GM21447 (cell line): ENCODE measurements around the gene ALDH1A2.
"Not testable (repeated sequence)": the region's sequence is repeated elsewhere in the genome, so short reads cannot be mapped to it uniquely, and the experiment has no call there.

Experiments used
- ATAC-seq: cut with Tn5 transposase; IDR thresholded peaks from one replicate; pipeline ENCODE4 v1.9.1; 2021; ENCODE audit not compliant: unreplicated experiment

Gene ALDH1A2

DNA sequence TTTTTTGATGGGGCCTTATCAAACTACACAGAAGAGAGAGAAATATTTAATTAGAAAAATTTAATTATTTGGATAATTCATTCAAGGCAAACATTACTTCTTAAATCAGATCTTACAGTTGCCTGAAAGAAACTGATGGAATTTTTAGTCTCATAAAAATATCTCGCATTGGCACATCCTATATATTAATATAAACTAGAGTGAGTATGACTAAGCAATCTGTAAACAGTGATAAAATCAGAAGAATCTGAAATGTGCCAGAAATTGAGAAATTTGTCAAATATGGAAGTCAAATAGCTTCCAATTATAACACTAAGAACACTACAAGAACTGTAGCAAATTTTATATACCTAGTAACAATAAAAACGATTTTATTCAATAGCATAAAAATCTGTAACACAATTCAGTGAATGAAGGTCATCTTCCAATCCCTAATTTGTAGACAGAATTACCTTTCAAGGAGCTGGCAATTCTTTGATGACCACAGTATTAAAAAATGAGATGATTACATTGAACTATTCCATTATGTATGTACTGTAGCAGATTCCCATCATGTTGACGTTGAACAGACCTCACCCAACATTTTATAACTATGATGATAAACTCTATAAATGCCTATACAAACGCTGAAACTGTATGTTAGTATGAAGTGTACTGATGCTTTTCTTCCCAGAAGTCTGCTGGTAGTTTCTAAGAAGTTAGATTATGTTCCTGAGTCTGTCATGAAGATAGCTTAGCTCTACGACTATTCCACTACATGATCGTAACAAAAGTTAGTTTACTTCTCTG is 63.0 kb downstream of the ALDH1A2 start:
- no peak for ATAC-seq

DNA sequence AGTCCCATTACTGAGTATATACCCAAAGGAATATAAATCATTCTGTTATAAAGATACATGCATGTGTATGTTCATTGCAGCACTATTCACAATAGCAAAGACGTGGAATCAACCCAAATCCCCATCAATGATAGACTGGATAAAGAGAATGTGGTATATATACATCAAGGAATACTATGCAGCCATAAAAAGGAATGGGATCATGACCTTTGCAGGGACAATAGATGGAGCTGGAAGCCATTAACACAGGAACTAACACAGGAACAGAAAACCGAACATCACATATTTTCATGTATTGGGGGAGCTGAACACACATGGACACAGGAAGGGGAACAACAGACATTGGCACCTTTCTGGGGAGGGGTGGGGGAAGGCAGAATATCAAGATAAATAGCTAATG is 65.8 kb downstream of the ALDH1A2 start:
- not testable (repeated sequence) for ATAC-seq

DNA sequence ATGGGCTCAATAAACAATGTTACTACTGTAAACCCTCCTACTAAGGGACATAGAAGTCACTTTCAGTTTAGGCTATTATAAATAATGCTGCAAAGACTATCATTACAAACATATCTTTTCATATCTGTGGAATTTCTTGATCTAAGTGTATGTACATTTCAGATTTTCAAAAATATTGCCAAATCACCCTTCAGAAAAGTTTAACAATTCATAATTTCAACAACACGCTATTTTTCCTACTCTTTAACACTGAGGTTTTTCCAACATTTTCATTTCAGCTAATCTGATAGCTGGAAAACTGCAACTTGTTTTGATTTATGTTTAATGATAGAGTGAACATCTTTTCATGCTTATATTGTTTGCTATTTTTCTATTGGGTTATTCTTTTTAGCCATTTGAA is 69.0 kb downstream of the ALDH1A2 start:
- ATAC-seq, result no peak

DNA sequence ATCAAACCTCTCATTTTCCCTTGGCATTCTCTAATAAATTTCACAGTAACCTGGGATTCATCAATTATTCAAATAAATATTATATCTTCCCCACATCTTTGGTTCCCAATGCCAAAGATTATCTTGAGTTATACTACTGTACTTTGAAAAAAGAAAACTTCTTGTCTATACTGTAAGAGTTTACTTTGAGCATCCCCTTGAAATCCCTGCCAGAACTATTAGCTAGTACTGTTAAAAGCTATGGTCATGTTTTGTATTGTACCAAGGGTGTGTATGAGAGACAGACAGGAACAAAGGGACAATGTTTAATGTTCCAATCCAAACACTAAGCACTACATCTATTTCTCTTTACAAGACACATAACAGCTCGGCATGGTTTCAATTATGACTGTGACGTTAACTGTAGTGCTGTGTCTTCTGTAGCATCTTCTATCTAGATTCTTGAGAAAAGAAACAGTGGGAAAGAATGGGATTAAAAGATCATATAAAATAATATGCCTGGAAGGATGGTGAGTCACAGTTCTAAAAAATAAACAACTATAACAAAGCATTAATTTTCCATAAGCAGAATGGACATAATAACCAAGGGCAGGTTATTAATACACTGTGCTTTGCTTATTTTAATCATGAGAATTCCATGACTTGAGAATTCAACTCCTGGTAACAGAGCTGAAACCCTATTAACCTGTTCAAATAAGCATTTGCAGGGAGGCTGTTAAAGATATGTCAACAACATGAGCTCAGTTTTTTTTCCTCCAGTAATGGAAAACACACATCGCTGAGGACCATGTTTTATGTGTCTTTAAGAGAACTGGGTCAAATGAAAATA is 71.1 kb downstream of the ALDH1A2 start:
- no peak for ATAC-seq

DNA sequence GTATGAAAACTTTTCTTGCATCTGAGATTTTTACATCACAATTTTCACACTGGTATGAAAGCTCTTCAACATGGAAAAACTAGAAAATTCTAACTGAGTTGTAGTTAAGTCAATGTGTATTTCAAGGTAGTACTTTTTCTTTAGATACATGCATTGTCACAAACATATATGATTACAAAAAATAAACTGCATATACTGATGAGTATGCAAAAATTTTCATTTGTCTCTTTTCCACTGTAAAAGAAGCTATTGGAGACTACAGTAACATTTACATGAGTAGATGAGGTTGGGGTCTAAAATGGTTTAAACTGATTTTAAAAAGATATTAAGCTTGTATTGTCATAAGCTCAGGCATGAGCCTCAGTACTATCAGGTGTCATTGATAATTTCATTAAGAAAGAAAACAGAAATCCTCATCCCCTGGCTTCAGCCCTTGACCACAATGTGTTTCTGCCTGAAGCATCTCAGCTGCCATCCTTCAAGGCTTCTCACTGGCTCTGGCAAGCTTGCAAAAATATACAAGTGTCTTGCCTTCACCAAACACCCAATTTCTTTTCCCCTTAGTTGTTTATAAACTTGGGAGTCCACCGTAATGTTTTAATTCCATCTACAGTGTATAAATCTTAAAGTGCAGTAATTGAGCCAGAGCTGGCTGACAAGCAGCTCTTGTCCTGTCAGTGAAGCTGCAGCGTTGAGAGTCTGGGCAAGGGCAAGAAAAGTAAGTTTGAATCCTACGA is 71.9 kb downstream of the ALDH1A2 start:
- ATAC-seq, result no peak

DNA sequence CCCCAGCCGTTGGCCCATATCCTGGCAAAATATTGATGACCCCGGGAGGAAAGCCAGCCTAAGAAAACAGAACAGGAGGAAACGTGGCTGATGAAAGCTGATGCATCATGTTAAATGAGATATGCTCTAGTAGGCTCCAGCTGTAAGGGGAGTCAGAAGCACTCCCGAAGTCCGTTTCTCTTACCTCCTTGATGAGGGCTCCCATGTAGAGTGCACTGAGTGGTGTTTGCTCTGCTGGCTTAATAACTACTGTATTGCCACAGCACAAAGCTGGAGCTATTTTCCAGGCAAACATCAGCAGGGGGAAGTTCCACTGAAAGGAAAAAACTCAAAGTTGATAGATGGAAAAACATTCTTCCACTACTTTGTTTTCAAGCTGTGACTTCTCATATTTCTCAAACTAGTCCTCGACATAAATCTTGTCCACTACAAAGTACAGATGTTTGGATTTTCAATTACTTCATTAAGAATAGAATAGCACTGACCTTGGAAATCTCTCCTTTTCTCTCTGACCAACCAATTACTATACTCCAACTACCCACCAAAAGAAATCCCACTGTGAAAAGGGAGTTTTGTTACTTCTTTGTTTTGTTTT is 72.7 kb downstream of the ALDH1A2 start:
- no peak for ATAC-seq

DNA sequence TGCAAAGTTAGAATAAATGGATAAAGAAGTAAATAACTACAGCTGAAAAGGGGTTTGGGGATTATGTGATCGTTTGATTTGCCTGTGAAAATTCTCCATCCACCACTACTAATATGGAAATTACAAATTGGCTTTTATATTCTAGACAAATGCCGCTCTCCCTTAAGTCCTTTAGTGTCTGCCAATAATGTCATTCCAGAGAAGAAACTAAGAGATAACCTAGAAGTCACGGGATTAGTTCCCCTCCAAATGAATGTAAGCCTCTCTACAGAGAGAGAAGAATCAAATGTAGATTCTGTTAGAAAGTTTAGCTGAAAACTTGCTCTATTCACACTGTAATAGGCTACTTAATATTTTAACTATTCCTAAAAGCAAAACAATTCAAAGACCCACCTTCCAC is 92.0 kb downstream of the ALDH1A2 start:
- ATAC-seq, result no peak

DNA sequence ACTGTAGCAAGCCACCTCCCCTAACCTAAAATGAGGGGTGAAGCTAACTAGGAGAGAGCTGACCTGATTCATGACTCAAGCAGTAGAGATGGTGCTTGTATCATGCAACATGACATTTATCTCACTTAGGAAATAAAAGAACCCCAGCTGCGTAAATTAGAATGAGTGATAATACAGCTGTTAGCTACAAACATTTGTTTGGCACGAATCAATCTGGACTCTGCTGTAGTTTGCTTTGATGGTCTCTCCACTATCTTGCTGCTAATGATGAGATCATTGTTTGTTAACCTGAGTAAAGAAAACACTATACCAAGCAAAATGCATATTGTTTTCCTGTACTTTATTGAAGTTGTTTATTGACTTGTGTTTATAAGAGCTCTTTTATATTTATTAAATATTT is 92.6 kb downstream of the ALDH1A2 start:
- ATAC-seq, result no peak

DNA sequence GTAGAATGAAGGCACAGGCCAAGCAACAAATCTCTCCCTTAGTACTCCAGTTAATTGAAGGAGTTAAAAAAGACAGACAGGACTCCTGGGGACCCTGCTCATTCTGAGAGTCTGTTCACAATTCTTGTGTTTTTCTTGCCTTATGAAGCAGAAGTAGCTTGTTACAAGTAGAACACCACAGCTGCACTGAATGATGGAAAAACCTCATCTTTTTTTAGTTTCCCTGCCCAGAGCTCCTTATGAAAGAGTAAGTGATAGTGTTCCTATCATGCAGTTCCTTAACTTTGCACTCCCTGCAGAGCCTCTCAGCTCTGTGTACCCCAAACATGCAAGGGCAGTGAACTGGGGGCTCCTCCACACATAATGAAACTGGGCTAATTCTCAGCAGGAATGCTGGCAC is 95.5 kb downstream of the ALDH1A2 start:
- ATAC-seq, result no peak

DNA sequence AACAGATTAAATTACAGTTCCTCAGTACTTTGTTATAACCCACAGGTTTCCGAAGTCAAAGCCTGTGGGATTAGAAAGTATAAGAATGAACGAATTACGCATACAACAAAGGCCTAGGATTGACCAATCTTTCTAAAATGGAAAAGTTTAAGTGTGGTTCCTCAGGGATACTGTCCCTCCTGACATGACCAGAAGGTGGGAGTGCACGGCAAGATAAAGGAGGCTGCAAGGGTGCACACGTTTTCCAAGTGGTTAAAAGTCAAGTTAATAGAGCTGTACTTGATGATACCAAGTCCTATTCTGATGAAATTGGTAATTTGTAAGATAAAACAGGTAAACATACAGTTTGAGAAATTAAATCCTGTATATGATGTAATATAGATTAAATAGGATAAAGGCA is 96.2 kb downstream of the ALDH1A2 start:
- no peak for ATAC-seq

DNA sequence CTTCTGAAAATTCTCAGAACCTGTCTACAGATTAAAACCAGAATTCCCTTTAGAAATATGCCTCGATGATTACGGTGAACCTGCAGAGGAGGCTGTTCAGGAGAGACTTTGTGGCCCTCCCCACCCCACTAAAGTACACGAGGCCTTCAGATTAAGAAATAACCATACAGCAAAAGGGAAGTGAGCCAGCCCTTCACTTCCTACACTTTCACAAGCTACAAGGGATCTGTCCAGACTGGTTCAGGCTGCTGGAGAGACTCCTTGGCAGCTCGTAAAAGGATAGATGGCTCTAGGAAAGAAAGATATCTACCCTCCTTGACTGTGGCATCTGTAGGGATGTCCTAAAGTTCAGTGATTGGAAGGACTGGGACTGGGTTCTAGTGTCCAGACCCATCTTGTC is 102.6 kb downstream of the ALDH1A2 start:
- no peak for ATAC-seq

DNA sequence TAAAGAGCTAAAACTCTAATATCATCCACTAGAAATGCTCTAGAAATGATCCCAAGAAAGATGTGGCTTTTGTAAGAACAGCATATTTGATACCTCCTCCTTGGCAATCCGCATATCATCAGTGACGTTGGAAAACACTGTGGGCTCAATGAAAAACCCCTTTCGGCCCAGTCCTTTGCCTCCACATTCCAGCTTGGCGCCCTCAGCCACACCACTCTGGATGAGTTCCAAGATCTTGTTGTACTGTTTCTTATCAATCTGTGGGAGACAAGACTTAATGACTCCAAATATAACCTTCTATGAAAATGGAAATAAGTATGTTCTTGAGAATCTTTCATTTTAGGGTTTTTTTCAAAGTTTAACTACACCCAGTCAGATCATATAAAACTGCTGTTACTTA is 103.6 kb downstream of the ALDH1A2 start:
- ATAC-seq, result no peak

DNA sequence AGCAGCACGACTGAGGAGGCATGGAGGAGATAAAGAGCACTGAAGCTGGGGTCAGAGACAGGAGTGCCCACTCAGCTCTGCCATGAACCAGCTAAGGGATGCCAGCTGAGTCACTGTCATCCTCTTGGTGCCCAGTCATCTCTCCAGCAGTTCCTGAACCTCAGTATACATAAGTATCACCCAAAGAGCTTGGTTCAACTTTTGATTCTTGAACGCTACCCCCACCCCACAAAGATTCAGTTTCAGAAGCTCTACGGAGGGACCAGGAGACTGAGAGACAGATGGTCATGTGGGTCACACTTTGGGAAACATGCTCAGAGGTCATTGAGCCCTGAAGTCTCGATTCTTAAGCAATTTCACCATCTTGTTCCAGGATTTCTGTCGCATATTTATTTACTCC is 108.4 kb downstream of the ALDH1A2 start:
- ATAC-seq, result no peak

DNA sequence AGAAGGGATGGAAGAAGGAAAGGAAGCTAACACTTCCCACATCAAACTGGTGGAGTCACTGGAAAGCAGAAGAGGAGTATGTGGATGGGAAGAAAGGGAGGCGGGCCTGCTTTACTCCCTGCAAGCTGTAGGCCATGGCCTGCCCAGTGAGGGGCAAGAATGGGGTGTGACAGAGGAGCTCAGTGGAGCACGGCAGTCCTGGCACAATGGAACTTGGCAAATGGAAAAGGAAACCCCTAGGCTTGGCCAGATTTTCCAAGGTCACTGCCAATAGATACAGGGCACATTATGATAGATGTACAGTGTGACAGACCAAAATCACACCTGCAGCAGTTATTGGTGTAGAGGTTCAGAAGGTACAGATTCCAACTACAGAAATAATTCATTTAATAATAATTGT is 111.6 kb downstream of the ALDH1A2 start:
- no peak for ATAC-seq

DNA sequence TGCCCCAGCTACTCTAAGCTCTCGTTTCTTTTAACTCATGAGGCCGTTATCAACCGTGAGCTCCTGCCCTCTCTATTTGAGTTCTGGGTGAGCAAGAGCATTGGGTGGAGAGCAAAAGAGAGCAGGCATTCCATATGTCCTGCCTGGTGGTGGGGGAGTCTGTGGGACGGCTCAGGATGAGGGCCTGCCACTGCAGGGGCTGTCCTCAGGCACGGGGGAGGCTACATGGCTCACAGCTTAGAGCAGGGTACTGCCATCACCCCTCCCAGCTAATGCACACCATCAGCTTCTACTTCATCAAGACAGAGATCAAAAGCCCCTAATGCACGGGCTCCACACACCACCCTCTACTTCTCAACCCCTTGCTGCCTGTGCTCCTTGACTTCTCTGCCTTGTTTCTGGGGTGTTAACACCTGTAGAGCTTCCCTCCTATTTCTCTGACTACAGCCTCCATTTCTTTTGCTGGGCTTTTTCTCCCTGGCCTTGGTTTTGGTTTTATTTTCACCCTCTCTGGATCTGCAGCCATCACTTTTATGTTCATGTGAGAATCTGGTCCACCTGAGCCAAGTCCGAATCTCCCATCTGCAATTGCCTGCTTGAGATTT is 114.1 kb downstream of the ALDH1A2 start:
- ATAC-seq, result no peak

DNA sequence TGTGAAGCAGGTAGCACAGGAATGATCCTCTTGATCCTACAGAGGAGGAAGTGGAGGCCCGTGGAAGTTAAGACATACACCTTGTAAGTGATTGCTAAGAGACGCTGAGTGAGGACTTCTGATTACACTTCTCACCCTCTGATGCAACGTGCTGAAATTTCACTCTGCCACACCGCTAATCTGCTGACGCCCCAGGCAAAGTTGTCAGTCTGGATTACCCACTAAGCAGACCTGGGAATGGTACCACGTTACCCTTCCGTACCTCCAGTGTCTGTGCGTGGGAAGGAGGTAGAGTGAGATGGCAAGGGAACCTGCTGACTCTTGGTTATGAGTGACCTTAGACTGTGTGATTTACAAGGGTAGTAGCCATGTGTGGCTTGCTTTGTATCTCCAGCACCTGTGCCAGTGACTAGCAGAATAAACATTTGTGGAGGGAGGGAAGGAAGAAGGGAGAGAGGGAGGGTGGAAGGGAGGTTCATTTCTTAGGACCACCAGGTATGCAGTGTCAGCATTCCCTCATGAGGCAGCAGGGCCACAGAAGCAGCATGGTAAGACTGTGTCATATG is 115.0 kb downstream of the ALDH1A2 start:
- no peak for ATAC-seq

DNA sequence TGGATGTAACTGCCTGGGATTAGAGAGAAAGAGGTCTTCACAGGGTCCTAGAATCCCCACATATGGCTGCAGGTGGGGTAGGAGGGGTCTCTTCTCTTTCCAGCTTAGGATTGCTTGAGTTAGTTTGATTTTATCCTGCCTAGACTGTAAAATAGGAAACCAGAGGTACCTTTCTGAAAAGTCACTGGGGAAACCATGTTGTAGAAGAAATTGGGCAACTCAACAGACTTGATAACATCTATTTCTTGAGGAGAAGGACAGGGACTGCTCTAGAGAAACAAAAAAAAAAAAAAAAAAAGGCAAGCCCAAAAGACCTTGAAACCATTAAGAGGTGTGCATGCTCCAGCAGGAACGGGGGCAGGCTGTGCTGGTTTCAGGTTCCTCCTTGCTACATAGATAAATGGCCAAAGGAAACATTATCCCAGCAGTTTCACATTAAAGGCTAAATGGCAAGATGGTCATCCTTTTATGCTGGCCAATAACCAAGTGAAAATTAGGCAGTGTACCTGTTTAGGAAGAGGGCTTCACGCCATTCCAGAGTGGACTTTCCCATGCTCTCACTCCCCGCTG is 116.1 kb downstream of the ALDH1A2 start:
- ATAC-seq, result no peak

DNA sequence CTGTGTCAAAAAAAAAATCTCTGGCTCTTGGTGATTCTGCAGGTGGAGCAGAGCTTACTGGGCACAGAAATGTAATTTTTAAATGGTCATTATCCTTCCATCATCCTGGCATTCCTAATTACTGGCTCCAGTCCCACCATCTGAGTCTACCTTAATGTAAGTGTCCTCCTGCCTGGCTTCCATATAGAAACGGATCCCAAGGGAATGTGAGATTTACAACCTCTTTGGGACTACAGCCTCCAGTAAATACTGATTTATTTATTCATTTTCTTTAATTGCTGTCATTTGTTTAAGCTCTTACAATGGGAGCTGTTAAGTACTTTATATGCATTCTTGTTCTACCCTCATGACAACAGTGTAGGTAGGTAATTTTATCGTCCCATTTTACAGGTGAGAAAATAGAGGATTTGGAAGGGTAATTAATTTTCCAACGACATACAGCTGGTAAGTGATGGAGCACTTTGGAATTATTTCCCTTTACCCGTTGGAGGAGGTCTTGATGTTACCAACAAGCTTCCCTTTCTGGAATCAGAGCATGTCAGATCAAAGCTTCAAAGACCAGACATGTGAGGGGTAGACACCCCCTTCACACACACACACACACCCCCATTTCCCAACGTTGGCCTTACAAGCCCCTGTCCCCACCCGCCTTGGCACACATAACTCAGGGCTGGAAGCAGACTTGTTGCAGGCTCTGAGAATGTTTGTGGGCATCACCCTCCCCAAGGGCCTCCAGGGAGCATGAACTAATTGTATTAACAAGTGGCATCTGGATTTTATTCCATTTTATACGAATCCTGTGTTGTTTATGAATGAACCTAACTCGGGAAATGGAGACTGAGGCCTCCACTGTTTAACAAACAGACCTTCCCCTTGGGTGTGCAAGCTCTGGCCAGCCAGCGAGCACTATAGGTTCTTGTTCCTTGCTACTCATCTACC is 116.9 kb downstream of the ALDH1A2 start:
- ATAC-seq, result no peak

DNA sequence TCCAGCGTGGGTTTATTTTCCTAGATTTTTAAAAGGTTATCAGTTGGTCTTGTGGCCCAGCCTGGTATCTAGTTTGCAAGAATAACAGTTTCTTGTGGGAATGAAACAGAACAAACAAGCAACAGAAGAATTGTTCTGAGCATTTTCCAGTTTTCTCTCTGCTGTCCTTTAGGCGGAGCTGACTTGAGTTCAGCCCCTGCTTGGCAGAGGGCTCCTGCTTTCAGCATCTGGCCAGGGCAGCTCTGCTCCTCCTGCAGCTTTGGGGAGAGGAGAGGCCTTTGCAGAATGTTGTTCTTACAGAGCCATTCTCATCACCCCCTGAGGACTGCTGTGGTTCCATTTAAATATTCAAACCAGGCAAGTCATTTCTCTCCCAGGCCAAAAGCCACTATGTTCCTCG is 117.7 kb downstream of the ALDH1A2 start:
- ATAC-seq, result no peak
